Cerebellar nuclear complex (tissue), 1 donor: ENCODE data around the gene KCTD3.

Experiments
- DNase-seq, 2 experiments: peaks; one replicate each; lab custom pipeline; 2025; lab: John Stamatoyannopoulos, UW

The KCTD3 gene

GRCh38 chr1:215566556-215567490 lies at the start of gene KCTD3:
TSS of gene KCTD3 (plus strand) at chr1:215567304. CDS start at chr1:215567686, 382 bp downstream.
- DNase-seq = peak in 1 of 2 experiments; percentile 51

DNA sequence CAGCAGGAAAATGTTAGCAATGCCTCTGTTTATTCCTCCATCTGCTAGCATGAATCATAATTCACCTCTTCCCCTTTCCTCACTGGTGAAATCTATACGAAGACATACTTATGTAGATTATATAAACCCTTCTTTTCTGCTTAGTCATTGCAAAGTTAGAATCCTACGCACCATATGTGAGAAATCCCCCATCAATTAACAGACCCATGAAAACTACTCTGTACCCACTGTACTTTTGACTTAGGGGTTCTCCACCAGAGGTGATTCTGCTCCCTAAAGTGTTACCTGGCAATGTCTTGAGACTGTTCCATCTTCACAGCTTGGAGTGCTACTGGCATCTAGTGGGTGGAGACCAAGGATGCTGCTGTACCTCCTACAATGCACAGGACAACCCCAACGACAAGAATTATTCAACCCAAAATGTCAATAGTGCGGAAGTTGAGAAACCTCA lies 49.6 kb upstream of the KCTD3 start:
- DNase-seq = no peak

GRCh38 chr1:215518594-215518993 lies 48.5 kb upstream of the KCTD3 start:
- DNase-seq = no peak

DNA sequence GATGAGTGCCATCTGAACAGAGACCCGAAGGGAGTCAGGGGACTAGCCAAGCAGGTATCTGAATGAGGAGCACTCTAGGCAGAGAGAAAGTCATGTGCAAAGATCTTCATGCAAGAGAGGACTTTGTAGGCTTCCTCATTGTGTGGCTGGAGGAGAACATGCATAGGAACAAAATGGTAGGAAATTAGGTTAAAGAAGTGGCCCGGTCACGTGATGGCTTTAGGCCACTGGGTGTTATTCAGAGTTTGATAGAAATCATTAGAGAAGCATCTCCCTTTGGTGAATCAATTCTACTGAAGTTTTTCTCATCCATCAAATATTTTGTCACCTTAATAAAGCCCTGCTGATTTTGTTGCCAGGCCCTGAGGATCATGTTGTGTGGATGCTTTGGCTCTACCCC lies 45.8 kb upstream of the KCTD3 start:
- DNase-seq = no peak

GRCh38 chr1:215523128-215523861 lies 43.8 kb upstream of the KCTD3 start:
- DNase-seq = no peak

DNA sequence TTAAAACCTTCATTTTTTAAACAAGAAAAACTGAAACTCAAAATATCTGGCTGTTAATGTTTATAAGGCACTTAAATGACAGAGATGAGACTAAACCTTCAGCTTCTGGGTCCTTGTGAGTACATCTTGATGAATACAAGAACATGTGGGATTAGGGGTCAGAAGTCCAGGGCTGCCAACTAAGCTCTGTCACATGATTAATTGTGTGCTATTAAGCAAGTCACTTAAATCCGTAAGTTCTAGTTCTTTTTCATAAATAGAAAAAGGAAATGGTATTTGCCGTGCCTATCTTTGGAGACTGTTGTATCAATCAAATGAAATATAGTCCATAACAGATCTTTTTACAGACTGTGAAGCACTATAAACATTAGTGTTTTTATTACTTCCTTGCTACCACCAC lies 43.2 kb upstream of the KCTD3 start:
- DNase-seq = no peak

- peak in 1 of 2 experiments; percentile 7 for DNase-seq
Observed at GRCh38 chr1:215526147-215526845, 40.8 kb upstream of the KCTD3 start.

DNA sequence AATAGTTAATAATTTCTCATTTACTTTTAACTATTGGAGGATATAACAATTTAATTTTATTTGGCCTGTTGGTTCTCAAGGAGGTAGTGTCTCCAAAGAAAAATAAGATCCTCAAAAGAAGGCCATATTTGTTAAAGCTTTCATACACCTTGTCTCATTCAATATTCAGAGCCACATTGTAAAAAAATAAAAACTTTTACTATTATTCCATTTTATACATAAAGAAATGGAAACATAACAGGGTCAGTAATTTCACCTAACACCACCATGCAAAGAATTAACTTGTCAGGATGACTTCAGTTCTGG lies 40.3 kb upstream of the KCTD3 start:
- no peak for DNase-seq

DNA sequence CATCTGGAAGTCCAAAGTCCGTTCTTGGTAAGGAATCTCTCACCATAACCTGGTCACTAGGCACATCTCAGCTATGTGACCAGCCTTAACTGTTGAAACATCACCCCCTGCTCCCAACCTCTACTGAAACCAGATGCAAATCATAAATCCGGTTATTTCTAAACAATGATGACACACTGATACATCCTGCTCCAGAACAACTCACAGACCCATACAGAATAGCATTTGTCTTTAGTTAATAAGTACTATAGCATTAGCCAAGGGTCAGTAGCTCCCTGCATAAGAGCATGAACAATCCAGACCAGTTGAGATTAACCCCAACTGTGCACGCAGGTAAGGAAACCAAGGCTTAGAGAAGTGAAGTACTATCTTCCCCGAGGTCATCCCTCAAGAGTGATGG lies 38.0 kb upstream of the KCTD3 start:
- DNase-seq = no peak

- DNase-seq = no peak
Observed at GRCh38 chr1:215529571-215529970, 37.5 kb upstream of the KCTD3 start.

DNA sequence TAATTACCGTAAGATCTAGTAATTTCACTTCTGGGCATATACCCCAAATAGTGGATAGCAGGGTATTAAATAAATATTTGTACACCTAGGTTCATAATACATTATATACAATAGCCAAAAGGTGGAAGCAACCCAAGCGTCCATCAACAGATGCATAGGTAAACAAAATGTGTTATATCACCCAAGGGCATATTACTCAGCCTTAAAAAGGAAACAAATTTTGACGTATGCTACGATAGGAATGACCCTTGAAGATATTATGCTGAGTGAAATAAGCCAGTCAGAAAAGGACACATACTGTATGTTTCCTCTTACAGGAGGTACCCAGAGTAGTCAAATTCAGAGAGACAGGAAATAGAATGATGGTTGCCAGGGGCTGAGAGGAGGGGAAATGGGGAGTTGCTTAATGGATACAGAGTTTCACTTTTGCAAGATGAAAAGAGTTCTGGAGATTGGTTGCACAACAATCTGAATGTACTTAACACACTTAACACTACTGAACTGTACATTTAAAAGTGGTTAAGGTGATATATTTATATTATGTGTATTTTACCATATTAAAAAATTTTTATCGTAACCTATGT lies 36.6 kb upstream of the KCTD3 start:
- no peak for DNase-seq

- DNase-seq = no peak
Observed at GRCh38 chr1:215539803-215540570, 27.1 kb upstream of the KCTD3 start.

DNA sequence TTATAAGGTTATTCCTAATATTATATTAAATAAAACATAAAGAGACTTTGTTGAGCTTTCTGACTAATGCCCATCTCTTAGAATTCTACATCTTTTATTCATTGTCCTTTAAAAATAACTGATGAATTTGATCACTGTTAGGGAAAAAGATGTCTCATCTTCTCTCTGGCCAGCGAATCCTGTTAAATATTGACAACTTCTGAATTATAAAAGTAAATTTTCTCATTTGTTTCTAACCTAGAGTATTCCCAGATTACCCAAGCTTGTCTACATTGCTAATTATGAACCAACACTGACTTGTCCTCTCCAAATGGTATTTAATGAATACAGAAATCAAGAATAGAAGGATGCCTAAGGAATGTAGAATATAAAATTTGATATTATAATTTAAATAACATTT lies 24.8 kb upstream of the KCTD3 start:
- DNase-seq = no peak

- DNase-seq = no peak
Observed at GRCh38 chr1:215543191-215543606, 23.9 kb upstream of the KCTD3 start.

DNA sequence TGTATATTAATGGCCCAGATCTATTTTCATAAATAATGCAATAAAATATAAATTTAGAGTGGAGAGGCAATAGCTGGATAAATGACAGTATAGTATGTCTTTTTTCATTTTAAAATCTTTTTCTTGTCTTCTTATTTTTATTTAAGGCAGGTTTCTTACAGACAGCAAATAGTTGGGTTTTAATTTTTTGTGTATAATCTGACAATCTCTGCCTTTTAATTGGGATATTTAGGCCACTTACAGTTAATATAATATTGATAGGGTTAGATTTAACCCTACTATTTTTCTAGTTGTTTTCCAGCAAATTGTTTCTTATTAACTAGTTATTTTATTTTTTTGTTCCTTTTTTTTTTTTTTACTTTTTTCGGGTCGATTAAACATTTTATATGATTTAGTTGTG lies 23.3 kb upstream of the KCTD3 start:
- no peak for DNase-seq

- no peak for DNase-seq
Observed at GRCh38 chr1:215544566-215544965, 22.5 kb upstream of the KCTD3 start.

- DNase-seq = no peak
Observed at GRCh38 chr1:215545096-215545495, 22.0 kb upstream of the KCTD3 start.

DNA sequence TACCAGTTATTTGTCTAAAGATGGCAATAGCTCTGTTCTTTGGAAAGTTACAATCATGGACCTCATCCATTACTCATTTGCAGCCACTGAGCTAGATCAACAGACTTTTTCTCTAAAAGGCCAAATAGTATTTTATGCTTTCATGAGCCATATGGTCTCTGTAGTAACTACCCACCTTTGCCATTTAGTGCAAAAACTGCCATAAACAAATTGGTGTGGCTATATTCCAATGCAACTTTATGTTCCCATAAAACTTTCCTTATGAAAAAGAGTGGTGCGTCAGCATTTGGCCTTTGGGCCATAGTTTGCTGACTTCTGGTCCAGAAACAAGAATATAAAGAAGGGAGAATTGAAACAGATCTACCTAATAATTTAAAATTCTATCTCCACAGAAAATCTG lies 20.1 kb upstream of the KCTD3 start:
- no peak for DNase-seq

GRCh38 chr1:215551806-215552205 lies 15.3 kb upstream of the KCTD3 start:
- no peak for DNase-seq

GRCh38 chr1:215554865-215555264 lies 12.2 kb upstream of the KCTD3 start:
- no peak for DNase-seq

GRCh38 chr1:215555531-215555930 lies 11.6 kb upstream of the KCTD3 start:
- no peak for DNase-seq
